Measurements from ENCODE around the gene VEZF1. TPM values are rescaled to one million over a fixed set of nuclear protein-coding genes. Genes with fewer than 3 reads are reported as not detected.

The VEZF1 gene
- total RNA-seq, 1 donor from 2014 or later = 50.9 TPM

GRCh38 chr17:57935833-57936807 lies 51.9 kb downstream of the VEZF1 start:
- Mint-ChIP-seq H3K4me1 (ENCODE audit: low read depth, unreplicated experiment) (peaks cover 46% of the 10 kb centered on the region), H3K4me3 (ENCODE audit: unreplicated experiment) (peak overlapping the region; percentile 68), H3K9me3 (ENCODE audit: unreplicated experiment) (peaks cover 2% of the 10 kb centered on the region), H3K27ac (ENCODE audit: unreplicated experiment) (peak overlapping the region; percentile 95), H3K36me3 (ENCODE audit: low read depth, unreplicated experiment) (peaks cover 2% of the 10 kb centered on the region), H3K27me3 (ENCODE audit: low read depth, unreplicated experiment) (no peaks in the 10 kb centered on the region)
- Histone ChIP-seq H3K9me3 (ENCODE audit: insufficient read depth, low read depth, low read length) (no peaks in the 10 kb centered on the region), H3K4me1 (ENCODE audit: insufficient read depth, low read length) (peaks cover 37% of the 10 kb centered on the region), H3K79me2 (ENCODE audit: insufficient read depth, low read length) (peaks cover 72% of the 10 kb centered on the region), H4K20me1 (ENCODE audit: insufficient read depth, low read length) (peaks cover 80% of the 10 kb centered on the region), H2AFZ (ENCODE audit: low read depth, low read length) (no peak overlapping the region), H3K4me2 (ENCODE audit: low read length) (peak overlapping the region; percentile 75), H3K4me3 (ENCODE audit: insufficient read depth, low read depth, low read length) (no peak overlapping the region), H3K27ac (ENCODE audit: low read depth, low read length) (peak overlapping the region; percentile 75), H3K27me3 (ENCODE audit: insufficient read depth, low read length) (no peaks in the 10 kb centered on the region), H3K36me3 (ENCODE audit: insufficient read depth, low read length) (no peaks in the 10 kb centered on the region), H3K9ac (ENCODE audit: low read length) (peak overlapping the region; percentile 80)
- FAIRE-seq (no peak), DNase-seq (ENCODE audit: low read depth) (peak; percentile 52)
- TF ChIP-seq EZH2 (IDR thresholded peaks at IDR 0.05; ENCODE audit: insufficient read depth, low read length) (no peak), CTCF (IDR thresholded peaks at IDR 0.05; ENCODE audit: insufficient read depth, low read depth, low read length) (no peak)

- Mint-ChIP-seq H3K27ac (ENCODE audit: unreplicated experiment) (peak overlapping the region; percentile 34), H3K9me3 (ENCODE audit: unreplicated experiment) (peaks cover 2% of the 10 kb centered on the region), H3K36me3 (ENCODE audit: low read depth, unreplicated experiment) (peaks cover 2% of the 10 kb centered on the region), H3K4me3 (ENCODE audit: unreplicated experiment) (no peak overlapping the region), H3K27me3 (ENCODE audit: low read depth, unreplicated experiment) (no peaks in the 10 kb centered on the region), H3K4me1 (ENCODE audit: low read depth, unreplicated experiment) (peaks cover 51% of the 10 kb centered on the region)
- no peaks in the 10 kb centered on the region for H3K9me3 ChIP-seq (ENCODE audit: insufficient read depth, low read depth, low read length)
- no peak for FAIRE-seq
- H3K36me3 ChIP-seq (ENCODE audit: insufficient read depth, low read length) = no peaks in the 10 kb centered on the region
- H3K79me2 ChIP-seq (ENCODE audit: insufficient read depth, low read length) = peaks cover 59% of the 10 kb centered on the region
- H4K20me1 ChIP-seq (ENCODE audit: insufficient read depth, low read length) = peaks cover 81% of the 10 kb centered on the region
- H3K27me3 ChIP-seq (ENCODE audit: insufficient read depth, low read length) = no peaks in the 10 kb centered on the region
- no peak overlapping the region for H3K9ac ChIP-seq (ENCODE audit: low read length)
- TF ChIP-seq EZH2 (IDR thresholded peaks at IDR 0.05; ENCODE audit: insufficient read depth, low read length) (no peak), CTCF (IDR thresholded peaks at IDR 0.05; ENCODE audit: insufficient read depth, low read depth, low read length) (no peak)
- no peak overlapping the region for H3K27ac ChIP-seq (ENCODE audit: low read depth, low read length)
- no peak for DNase-seq (ENCODE audit: low read depth)
- no peak overlapping the region for H2AFZ ChIP-seq (ENCODE audit: low read depth, low read length)
- H3K4me1 ChIP-seq (ENCODE audit: insufficient read depth, low read length) = peaks cover 43% of the 10 kb centered on the region
- H3K4me3 ChIP-seq (ENCODE audit: insufficient read depth, low read depth, low read length) = no peak overlapping the region
- H3K4me2 ChIP-seq (ENCODE audit: low read length) = no peak overlapping the region
These were observed 56.4 kb downstream of the VEZF1 start for GRCh38 chr17:57931488-57932137.
